ENCODE data around the gene SMIM23. TPM values are rescaled to one million over a fixed set of nuclear protein-coding genes. Genes with fewer than 3 reads are reported as not detected.

SMIM23 gene
- total RNA-seq, 4 donors from 2014 or later, result not detected

DNA sequence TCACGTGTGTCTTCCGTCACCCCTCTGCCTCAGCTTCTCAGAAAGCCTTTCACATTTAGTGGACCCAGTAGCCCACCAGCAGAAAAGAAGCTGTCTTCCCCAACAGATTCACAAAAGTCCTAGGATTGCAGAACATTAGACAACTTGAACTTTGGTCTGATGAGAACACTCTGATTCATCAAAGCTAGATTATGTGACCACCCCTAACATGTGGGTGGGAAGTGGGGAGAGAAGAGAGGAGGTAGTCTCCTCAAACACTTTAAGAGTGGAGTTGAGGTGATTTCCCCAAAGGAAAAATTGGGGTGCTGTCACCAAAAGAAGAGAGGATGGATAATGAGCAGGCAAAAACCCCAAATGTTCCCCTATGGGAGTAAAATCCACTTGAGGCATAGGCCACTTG lies 41.4 kb upstream of the SMIM23 start:
- no peaks in the 10 kb centered on the region for H3K36me3 ChIP-seq
- no peaks in the 10 kb centered on the region for H3K9me3 ChIP-seq
- no peak for ATAC-seq
- no peaks in the 10 kb centered on the region for H3K4me1 ChIP-seq
- no peak for TF ChIP-seq POLR2AphosphoS5 (IDR thresholded peaks at IDR 0.05)
- TF ChIP-seq, protein P1, sequence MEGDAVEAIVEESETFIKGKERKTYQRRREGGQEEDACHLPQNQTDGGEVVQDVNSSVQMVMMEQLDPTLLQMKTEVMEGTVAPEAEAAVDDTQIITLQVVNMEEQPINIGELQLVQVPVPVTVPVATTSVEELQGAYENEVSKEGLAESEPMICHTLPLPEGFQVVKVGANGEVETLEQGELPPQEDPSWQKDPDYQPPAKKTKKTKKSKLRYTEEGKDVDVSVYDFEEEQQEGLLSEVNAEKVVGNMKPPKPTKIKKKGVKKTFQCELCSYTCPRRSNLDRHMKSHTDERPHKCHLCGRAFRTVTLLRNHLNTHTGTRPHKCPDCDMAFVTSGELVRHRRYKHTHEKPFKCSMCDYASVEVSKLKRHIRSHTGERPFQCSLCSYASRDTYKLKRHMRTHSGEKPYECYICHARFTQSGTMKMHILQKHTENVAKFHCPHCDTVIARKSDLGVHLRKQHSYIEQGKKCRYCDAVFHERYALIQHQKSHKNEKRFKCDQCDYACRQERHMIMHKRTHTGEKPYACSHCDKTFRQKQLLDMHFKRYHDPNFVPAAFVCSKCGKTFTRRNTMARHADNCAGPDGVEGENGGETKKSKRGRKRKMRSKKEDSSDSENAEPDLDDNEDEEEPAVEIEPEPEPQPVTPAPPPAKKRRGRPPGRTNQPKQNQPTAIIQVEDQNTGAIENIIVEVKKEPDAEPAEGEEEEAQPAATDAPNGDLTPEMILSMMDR (IDR thresholded peaks at IDR 0.05), result no peak
- no peak for TF ChIP-seq EP300 (IDR thresholded peaks at IDR 0.05)
- no peak for TF ChIP-seq POLR2A (IDR thresholded peaks at IDR 0.05)
- 100% methylated on average over 1 to 2 of the region's 2 CpGs for WGBS, 2 donors (ENCODE audit: low coverage in 1 of 2)
- no peak overlapping the region for H3K4me3 ChIP-seq
- no peaks in the 10 kb centered on the region for H3K27me3 ChIP-seq
- H3K27ac ChIP-seq, result no peak overlapping the region

DNA sequence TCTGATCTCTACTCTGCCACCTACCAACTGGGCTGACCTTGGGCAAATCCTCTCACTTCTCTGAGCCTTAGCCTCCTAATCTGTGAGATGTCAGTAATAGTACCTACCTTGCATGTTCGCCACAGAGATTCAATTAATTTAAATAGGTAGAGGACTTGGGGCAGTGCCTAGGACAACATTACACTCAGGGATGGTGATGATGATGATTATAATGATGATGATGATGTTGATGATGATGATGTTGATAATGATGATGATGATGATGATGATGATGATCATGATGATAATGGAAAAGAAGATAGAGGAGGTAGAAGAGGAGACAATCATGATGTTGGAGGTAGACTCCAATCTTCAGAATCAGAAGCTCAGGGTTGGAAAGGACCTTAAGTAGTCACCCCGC lies 40.7 kb upstream of the SMIM23 start:
- TF ChIP-seq, protein P1 (IDR thresholded peaks at IDR 0.05), result no peak
- TF ChIP-seq POLR2A (IDR thresholded peaks at IDR 0.05), result no peak
- TF ChIP-seq POLR2AphosphoS5 (IDR thresholded peaks at IDR 0.05), result no peak
- ATAC-seq, result no peak
- Histone ChIP-seq H3K27ac (no peak overlapping the region), H3K4me1 (no peaks in the 10 kb centered on the region), H3K4me3 (no peak overlapping the region), H3K9me3 (no peaks in the 10 kb centered on the region), H3K36me3 (no peaks in the 10 kb centered on the region), H3K27me3 (no peaks in the 10 kb centered on the region)
- WGBS, 2 donors (ENCODE audit: low coverage in 1 of 2), result 89 to 95% methylated on average over 1 to 2 of the region's 2 CpGs

DNA sequence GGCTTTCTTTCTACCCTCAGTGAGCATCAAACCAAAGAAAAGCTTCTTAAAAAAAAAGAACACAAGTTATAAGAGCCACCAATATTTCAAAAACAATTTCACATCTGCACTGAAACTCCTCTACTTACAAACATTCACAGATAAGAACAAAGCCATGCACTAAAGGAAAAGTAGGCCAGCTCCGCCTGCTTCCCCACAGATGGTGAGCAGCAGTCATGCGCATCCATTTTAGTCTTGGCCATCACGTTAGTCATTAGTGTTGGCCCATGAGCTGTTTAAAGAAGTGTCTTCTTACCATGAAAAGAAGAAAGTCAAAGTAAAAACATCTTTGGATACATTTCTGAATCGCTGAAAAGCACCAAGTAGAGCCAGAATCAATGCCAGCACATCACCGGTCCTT lies 40.0 kb upstream of the SMIM23 start:
- no peaks in the 10 kb centered on the region for H3K36me3 ChIP-seq
- H3K9me3 ChIP-seq, result no peaks in the 10 kb centered on the region
- peaks cover 0 to 4% (median 0%) of the 10 kb centered on the region in 3 donors for H3K4me1 ChIP-seq
- H3K4me3 ChIP-seq, result no peak overlapping the region
- ATAC-seq, result no peak
- H3K27me3 ChIP-seq, result no peaks in the 10 kb centered on the region
- 78 to 80% methylated on average over 5 of the region's 5 CpGs for WGBS, 2 donors (ENCODE audit: low coverage in 1 of 2)
- TF ChIP-seq POLR2A (IDR thresholded peaks at IDR 0.05) (no peak), POLR2AphosphoS5 (IDR thresholded peaks at IDR 0.05) (no peak), EP300 (IDR thresholded peaks at IDR 0.05) (no peak)
- TF ChIP-seq, protein P1 (IDR thresholded peaks at IDR 0.05), result no peak
- no peak overlapping the region for H3K27ac ChIP-seq

DNA sequence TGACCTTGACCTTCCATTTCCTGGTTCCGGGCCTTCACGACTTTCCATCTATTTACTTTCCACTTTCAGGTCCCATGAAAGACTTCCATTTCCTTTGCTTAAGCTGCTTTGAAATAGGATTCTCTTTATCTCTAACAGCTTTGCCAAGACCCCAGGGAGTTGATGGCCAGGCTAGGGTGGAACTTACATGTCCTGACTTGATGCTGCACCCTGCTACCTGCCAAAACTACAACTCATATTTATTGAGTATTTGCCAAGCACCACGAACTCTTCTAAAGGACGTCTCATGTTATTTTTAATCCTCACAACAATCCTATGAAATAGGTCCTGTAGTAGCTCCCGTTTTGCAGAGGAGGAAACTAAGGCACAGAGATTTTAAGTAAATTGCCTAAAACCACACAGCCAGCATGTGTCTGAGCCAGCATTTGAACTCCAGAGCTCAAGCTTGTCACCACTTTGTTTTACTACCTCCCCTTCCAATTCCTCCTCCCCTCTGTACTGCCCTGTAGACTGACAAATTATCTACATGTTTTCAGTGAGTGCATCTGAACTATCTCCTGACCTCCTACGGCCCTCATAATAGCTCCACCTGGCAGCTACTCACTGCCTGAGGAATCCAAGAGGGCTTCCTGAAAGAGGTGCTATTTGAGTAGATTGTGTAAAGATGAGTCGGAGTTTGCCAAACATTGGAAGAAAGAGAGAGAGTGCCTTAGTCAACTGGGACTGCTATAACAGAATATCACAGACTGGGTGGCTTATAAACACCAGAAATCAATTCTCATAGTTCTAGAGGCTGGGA lies 38.4 kb upstream of the SMIM23 start:
- WGBS, 2 donors (ENCODE audit: low coverage in 1 of 2), result 73 to 81% methylated on average over 2 to 7 of the region's 7 CpGs
- no peak for ATAC-seq
- H3K27me3 ChIP-seq, result no peaks in the 10 kb centered on the region

More for the DNA sequence above, 38.4 kb upstream of the SMIM23 start:
- Histone ChIP-seq H3K27ac (no peak overlapping the region), H3K4me3 (no peak overlapping the region), H3K4me1 (peaks cover 0 to 4% (median 0%) of the 10 kb centered on the region in 3 donors), H3K9me3 (no peaks in the 10 kb centered on the region), H3K36me3 (no peaks in the 10 kb centered on the region)
- TF ChIP-seq EP300 (IDR thresholded peaks at IDR 0.05) (no peak), POLR2AphosphoS5 (IDR thresholded peaks at IDR 0.05) (no peak), POLR2A (IDR thresholded peaks at IDR 0.05) (no peak)
- TF ChIP-seq, protein P1 (IDR thresholded peaks at IDR 0.05), result no peak

All from gastroesophageal sphincter (tissue), 4 donors.